Measurements from ENCODE around the gene MID1.

DNA sequence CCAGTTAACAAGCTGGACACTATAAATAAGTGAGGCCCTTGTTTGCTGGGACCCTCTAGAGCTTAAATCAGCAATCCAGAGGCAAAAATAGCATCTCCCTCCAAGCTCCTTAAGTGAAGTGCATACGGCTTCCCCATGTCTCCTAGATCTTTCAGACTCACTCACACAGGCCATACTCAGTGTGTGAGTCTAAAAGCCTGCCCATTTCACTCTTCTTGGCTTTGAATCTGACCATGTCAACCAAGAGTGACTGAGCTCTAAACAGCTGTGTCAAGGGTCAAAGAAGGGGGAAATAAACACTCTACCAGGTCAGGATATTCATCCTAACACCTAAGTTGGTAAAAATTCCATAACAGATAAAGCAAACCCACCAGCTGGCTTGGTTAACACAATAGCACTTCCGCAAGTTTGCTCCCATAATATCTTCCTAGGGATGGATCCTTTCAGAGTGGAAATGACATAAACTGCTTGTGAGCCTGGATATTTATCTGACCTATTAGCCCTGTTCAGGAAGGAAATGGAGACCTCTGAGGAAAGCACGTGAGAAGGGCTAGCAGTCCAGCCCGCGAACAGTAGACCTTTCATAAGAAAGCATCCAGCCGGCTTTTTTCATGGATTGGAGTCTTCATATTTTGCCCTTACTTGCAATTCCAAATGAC lies 65.6 kb downstream of the MID1 start:
- no peak for TF ChIP-seq EP300 (IDR thresholded peaks at IDR 0.05)
- TF ChIP-seq, protein P1, sequence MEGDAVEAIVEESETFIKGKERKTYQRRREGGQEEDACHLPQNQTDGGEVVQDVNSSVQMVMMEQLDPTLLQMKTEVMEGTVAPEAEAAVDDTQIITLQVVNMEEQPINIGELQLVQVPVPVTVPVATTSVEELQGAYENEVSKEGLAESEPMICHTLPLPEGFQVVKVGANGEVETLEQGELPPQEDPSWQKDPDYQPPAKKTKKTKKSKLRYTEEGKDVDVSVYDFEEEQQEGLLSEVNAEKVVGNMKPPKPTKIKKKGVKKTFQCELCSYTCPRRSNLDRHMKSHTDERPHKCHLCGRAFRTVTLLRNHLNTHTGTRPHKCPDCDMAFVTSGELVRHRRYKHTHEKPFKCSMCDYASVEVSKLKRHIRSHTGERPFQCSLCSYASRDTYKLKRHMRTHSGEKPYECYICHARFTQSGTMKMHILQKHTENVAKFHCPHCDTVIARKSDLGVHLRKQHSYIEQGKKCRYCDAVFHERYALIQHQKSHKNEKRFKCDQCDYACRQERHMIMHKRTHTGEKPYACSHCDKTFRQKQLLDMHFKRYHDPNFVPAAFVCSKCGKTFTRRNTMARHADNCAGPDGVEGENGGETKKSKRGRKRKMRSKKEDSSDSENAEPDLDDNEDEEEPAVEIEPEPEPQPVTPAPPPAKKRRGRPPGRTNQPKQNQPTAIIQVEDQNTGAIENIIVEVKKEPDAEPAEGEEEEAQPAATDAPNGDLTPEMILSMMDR (IDR thresholded peaks at IDR 0.05) = no peak
- TF ChIP-seq POLR2AphosphoS5 (IDR thresholded peaks at IDR 0.05) = no peak
- no peak for TF ChIP-seq POLR2A (IDR thresholded peaks at IDR 0.05)
